NCI-H446 (cell line): ENCODE data around the gene CHIT1.

ENCODE experiments used
- DNase-seq, 2 experiments: peaks; one replicate each; lab custom pipeline; 2025; lab: John Stamatoyannopoulos, UW

Gene CHIT1

GRCh38 chr1:203175237-203175826 is 54.1 kb downstream of the CHIT1 start, which contains the start of gene MYBPH:
Gene MYBPH (minus strand): TSS chr1:203175826. CDS start chr1:203175755, 71 bp downstream.
- DNase-seq = no peak

DNA sequence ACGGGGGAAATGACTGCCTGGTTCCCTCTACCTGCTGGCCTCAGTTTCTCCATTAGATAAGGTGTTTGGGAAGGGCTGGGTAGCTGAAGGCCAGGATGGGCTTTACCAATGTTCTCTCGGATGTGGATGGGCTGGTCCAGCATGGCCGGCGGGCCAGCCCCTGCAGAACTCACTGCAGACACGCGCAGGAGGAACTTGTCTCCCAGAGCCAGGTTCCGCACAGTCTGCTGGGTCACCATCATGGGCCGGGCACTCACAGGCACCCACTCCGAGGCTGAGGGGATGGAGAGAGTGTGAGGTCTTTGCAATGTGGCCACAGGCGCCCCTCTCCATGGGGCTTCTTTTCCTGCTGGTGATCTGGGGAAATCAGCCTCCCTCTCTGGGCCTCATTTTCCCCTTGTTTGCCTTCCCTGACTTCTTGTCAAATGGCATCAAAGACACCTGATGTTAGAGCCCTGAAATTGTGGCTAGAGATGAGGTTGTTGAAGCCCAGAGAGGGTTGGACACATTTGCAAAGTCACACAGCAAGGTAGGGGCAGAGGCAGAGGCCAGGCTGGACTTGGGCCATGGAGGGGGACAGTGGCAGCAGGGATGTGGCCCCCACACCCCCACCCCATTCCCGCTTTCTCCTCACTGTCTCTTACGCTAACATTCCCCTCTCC is 55.0 kb downstream of the CHIT1 start:
- no peak for DNase-seq

- no peak for DNase-seq
These were observed 55.9 kb downstream of the CHIT1 start for GRCh38 chr1:203173566-203173965.

- no peak for DNase-seq
These were observed 56.4 kb downstream of the CHIT1 start for GRCh38 chr1:203173011-203173555.

DNA sequence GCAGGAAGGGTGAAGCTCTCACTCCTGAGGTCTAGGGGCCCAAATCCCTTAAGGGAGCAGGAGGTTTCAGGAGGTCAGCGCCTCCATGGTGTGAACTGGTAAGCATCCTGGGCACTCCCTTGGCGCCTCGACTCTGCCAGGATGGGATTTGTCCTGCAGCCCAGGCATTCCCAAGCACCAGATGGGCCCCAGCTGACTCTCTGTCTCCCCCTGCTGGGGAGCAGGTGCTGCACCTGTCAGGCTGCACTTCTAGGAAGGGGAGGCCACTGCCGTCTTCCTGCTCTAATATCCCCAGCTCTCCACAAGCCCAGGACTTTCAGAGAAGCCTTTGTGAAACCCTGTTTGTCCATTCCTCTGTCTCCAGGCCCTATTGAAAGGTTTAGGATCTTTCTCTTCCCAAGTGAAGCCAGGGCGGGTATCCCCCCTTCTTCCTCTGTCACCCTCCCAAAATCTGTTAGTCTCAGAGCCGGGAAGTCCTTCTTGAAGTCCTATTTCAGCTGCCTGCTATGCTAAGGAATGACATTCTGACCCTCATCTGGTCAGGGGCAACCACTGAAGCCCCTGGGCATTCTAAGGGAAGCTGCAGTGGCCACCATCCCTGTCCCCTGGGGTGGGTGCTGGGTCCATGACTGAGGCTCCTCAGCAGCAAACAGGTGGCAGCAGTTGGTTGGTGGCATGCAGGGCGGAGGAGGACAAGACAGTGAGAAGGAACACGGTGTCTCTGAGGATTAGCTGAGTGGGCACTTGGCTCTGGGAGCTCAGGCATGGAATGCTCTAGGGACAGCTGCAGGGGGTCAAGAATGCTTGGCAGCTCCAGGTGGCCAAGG is 57.1 kb downstream of the CHIT1 start:
- DNase-seq = peak; percentile 58 to 82

- no peak for DNase-seq
These were observed 57.9 kb downstream of the CHIT1 start for GRCh38 chr1:203171341-203172183.

- no peak for DNase-seq
These were observed 58.7 kb downstream of the CHIT1 start for GRCh38 chr1:203170625-203171330.

GRCh38 chr1:203169770-203170520 is 59.5 kb downstream of the CHIT1 start:
- no peak for DNase-seq

- DNase-seq = no peak
These were observed 60.5 kb downstream of the CHIT1 start for GRCh38 chr1:203168991-203169390.

GRCh38 chr1:203168256-203168786 is 61.2 kb downstream of the CHIT1 start:
- no peak for DNase-seq

GRCh38 chr1:203167913-203168200 is 61.6 kb downstream of the CHIT1 start:
- DNase-seq = no peak

- no peak for DNase-seq
These were observed 62.2 kb downstream of the CHIT1 start for GRCh38 chr1:203167026-203167912.

DNA sequence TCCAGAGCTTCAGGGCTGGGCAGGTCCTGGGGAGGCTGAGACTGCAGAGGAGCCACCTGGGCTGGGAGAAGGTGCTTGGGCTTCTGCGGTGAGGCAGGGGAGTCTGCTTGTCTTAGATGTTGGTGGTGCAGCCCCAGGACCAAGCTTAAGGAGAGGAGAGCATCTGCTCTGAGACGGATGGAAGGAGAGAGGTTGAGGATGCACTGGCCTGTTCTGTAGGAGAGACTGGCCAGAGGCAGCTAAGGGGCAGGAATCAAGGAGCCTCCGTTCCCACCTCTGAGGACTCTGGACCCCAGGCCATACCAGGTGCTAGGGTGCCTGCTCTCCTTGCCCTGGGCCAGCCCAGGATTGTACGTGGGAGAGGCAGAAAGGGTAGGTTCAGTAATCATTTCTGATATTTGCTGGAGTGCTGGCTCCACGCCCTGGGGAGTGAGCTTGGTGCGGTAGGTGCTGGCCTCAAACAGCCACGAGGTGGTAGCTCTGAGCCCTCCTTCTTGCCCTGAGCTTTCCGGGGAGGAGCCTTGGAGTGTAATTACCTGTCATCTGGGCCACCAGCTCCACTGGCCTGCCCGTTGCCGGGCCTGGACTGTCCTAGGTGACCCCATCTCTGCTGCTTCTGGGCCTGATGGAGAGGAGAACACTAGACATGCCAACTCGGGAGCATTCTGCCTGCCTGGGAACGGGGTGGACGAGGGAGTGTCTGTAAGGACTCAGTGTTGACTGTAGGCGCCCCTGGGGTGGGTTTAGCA is 63.1 kb downstream of the CHIT1 start:
- DNase-seq = no peak
